OCI-LY7 (cell line): ENCODE measurements around the gene CCDC160.

Experiments
- EZH2phosphoT487 ChIP-seq: fragments of 200-600 bp; sonication (generic); IDR thresholded peaks from 2 replicates; pipeline ENCODE4 v1.6.1; 2018; ENCODE audit warnings: low read depth, borderline replicate concordance, mild to moderate bottlenecking, mixed run types, antibody characterized with exemption, low read length, moderate library complexity, mixed read lengths
- TF ChIP-seq, protein P1 (sequence below): fragments of 200-600 bp; sonication (generic); conservative IDR thresholded peaks from 2 replicates; pipeline ENCODE4 v1.5.1; 2014; ENCODE audit warnings: mild to moderate bottlenecking, antibody characterized with exemption, low read length, moderate library complexity, mixed read lengths

DNA sequence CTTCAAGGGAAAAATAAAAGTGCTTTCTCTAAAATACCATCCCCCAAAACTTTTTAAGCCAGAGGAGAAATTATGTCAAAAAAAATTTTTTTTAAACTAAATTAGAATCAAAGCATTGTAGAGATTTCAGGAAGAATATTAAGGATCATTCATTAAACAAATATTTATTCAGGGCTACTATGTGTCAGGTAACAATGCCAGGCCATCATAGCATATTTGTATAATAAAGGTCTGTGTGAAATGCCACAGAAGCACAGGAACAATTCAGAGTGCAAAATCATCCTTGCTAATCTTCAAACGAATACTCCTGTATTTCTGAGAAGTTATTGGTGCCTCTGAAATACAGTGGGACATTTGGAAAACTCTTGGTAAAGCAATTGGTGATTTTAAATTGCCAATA is 2.0 kb downstream of the CCDC160 start:
- TF ChIP-seq, protein P1, sequence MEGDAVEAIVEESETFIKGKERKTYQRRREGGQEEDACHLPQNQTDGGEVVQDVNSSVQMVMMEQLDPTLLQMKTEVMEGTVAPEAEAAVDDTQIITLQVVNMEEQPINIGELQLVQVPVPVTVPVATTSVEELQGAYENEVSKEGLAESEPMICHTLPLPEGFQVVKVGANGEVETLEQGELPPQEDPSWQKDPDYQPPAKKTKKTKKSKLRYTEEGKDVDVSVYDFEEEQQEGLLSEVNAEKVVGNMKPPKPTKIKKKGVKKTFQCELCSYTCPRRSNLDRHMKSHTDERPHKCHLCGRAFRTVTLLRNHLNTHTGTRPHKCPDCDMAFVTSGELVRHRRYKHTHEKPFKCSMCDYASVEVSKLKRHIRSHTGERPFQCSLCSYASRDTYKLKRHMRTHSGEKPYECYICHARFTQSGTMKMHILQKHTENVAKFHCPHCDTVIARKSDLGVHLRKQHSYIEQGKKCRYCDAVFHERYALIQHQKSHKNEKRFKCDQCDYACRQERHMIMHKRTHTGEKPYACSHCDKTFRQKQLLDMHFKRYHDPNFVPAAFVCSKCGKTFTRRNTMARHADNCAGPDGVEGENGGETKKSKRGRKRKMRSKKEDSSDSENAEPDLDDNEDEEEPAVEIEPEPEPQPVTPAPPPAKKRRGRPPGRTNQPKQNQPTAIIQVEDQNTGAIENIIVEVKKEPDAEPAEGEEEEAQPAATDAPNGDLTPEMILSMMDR, result no peak
- no peak for TF ChIP-seq EZH2phosphoT487
